NCI-H1436 treated with DMSO at 0.1 percent for 48 hours (cell line): ENCODE measurements around the gene TM4SF4.

Experiments used
- DNase-seq: peaks from one replicate; lab custom pipeline; 2025; lab: John Stamatoyannopoulos, UW

TM4SF4 gene

DNA sequence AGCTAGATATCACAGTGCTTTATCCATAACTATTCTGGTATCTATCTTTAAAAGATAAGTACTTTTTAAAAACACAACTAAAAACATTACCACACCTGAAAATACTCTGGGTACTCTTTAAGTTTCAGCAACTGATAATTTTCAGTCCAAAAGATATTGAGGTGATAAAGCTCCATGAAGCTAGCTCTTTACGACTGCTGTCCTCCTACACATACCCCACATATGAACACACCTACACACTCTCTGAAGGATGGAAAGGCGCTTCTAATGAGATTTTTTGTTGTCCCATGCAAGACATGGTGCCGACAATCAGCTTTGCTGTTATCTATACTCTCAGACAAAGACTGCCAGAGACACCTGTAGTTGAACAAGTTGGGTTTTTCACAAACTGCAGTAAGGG is 19.1 kb upstream of the TM4SF4 start:
- no peak for DNase-seq

GRCh38 chr3:149455989-149456388 is 18.5 kb upstream of the TM4SF4 start:
- no peak for DNase-seq

- no peak for DNase-seq
These were observed 14.9 kb upstream of the TM4SF4 start for GRCh38 chr3:149459491-149460059.

DNA sequence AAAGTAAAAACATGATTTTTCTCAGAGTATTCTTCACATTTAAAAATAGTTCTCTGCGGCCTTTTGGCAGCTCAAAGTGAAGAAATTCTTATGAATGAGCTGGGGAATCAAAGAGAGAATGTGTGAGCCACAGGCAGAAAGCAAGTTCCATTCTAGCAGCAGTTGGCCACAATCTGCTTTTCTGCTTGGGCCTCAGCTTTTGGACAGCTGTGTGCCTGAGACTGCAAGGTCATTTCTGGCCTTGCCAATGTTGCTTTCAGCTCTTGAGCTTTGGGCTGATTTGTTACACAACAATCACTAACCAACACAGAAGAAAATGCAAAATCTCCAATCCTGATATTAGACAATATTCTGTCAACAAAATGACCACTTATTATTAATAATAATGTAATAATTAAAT is 14.4 kb upstream of the TM4SF4 start:
- no peak for DNase-seq

DNA sequence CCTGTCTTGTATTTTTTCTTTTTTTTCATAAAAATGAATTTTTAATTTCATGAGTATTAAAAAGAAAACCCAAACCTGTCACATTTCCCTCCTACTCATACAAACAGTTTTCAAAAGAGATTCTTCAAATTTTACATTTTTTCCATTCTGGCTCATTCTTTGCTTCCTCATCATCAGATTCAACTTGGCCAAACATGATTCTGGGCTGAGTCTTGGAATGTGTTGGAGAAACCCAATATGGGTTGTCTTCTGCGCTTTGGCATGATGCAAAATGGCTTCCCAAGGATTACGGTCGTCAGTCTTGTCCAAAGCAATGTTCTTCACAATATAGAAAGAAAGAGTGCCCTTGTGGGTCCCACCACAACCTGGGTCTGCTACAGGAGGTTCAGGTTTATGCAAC is 12.4 kb upstream of the TM4SF4 start:
- no peak for DNase-seq

DNA sequence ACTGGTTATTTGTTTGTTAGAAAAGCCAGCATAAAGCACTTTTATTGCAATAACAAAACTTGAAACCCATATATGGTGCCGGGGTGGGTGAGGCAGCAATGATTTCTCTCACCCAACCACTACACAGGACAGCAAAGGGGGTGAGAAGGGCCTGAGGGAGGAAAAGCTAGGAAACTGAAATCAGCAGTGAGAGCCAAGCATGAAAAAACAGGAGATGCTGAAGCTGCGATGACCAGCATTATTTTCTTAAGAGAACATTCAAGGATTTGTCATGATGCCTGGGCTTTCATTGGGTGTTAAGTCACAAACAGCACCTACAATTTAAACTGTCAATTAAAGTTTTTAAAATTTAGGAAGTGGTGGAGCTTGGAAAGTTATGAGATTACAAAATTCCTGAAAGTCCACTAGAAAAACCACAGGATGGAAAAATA is 11.9 kb upstream of the TM4SF4 start:
- DNase-seq: no peak

DNA sequence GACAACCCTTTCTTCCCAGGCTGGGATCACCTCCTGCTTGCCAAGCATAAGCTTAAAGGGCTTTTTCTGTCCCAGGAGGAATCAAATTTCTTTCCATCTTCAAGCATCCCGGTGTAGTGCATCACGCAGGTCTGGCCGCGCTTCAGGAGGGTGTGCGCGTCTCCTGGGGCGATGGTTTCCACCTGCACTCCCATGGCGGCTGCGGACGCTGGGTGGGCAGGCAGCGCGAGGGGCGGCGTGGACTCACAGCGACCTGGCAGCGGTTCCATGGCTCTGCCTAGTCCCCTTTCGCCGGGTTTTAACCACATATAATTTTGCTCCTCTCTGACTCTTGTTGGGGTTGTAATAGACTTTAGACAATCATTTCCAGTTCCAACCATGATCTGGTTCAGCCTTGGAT is 10.6 kb upstream of the TM4SF4 start:
- no peak for DNase-seq

DNA sequence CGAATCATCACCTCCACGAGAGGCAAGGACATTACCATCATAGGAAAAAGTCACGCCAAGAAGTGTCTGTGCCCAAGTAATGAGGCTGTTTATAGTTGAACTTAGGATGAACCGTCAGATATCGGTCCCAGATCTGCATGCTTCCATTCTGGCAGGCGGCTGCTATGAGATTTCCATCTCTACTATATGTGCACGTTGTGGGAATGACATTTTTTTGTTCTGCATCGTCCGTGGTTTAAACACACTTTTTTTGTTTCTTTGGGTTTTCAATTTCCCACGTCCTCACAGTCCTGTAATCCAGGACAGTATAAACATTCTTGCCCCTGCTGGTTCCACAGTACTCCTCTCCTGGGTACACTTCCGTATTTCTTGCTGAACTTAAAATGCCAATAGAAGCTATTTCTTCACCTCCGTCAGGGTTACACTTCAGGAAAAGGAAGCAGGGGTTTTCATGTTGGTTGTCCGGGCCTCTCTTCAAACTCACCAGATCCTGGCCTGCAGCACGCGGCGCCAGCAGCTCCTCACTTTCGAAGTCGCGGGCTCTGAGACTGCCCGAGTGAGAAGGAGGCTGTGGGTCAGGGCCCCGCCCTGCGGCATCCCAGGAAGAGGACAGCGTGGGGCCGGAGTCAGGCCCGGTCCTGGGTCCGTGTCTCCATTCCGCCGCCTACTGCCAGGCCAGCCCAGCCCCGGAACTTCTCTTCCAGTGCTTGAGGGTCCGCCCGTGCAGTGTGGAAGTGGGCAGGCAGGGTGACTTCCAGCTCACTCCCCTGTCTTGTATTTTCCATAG is 9.8 kb upstream of the TM4SF4 start:
- no peak for DNase-seq

- DNase-seq: no peak
These were observed 9.1 kb upstream of the TM4SF4 start for GRCh38 chr3:149465351-149465883.

GRCh38 chr3:149466192-149466591 is 8.3 kb upstream of the TM4SF4 start:
- DNase-seq: no peak

DNA sequence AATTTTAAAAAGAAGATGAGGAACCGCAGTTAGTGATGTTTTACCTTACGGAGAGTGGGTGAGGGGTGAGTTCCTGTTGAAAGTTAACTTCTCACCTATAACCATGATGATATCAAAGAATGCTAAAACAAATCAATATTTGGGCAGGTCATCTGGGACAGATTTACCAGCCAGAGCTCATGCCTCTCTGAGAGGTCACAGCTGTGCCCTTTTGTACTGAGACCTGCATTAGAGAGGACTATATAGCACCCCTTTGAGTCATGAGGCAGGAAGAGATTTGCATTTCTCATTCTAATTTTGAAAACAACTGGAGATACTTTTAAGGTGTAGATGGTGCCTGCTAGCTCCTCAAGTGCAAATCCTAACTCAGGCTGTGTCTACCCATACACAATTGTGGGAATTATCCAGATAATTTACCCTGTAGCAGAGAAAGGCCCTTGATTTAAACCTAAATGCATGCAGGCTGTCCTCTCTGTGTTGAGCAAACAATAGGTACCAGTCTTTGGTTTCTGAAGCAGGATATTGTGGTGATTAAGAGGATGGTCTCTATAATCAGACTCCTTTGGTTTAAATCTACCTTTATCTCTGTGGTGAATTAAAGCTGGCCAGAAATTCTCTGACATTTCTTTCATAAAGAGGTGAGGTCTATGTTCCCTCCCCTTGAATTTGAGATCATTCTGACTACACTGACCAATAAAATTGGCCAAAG is 5.8 kb upstream of the TM4SF4 start:
- no peak for DNase-seq

DNA sequence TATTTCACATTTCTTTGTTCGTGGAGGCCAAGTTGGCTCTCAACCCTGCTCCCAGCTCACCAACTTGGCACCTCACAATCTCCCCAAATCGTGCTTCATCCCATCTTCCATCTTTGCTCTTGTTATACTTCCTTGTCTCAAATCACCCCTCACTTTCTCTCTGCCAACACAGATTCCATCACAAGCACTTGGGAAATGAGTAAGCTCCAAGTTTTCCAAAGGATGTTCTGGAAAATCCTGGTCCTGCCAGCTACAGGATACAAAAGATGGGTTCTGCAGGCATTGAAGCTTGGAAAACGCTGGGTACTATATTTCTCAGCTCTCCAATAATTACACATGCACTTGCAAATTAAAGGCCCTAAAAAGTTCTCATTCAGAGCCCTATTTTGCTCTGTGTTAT is 4.1 kb upstream of the TM4SF4 start:
- DNase-seq: no peak

DNA sequence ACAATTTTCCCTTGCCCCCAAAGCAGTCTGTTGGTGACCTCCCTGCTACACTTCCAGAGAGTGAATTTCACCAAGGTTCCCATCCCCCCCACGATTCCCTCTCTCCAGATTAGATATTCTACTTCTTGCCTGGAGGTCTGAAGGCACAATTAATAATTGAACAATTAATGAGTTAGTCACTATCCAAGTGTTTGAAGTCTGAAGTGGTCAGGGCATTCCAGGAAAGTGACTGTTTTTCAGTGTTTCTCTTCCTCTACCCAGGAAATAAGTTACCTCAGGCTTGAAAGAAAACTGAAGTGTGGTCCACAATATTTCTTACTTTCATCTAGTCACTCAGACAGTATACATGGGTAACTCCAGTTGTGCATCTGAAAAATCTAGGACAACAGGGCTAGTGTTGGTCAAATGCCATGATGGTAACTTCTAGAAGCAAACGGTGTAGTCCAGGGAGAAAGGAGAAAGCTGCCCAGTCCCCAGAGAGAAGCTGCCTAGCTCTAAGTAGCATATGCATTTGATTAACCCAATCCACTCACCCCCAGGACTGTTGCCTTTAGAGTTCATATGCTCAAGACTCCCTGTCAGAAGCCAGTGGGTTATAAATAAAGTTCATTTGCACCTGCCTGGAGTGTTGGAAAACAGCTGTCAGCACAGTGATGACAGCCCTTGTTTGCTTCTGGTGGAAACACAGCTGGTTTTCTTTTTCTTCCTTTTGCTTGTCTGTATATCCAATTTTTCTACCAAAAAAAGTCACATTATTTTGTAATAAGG is 2.3 kb upstream of the TM4SF4 start:
- DNase-seq: no peak

GRCh38 chr3:149473357-149474249 is 894 bp upstream of the TM4SF4 start:
- no peak for DNase-seq

- no peak for DNase-seq
These were observed 1.1 kb downstream of the TM4SF4 start for GRCh38 chr3:149475451-149476060.

GRCh38 chr3:149476225-149476624 is 1.7 kb downstream of the TM4SF4 start:
- no peak for DNase-seq

DNA sequence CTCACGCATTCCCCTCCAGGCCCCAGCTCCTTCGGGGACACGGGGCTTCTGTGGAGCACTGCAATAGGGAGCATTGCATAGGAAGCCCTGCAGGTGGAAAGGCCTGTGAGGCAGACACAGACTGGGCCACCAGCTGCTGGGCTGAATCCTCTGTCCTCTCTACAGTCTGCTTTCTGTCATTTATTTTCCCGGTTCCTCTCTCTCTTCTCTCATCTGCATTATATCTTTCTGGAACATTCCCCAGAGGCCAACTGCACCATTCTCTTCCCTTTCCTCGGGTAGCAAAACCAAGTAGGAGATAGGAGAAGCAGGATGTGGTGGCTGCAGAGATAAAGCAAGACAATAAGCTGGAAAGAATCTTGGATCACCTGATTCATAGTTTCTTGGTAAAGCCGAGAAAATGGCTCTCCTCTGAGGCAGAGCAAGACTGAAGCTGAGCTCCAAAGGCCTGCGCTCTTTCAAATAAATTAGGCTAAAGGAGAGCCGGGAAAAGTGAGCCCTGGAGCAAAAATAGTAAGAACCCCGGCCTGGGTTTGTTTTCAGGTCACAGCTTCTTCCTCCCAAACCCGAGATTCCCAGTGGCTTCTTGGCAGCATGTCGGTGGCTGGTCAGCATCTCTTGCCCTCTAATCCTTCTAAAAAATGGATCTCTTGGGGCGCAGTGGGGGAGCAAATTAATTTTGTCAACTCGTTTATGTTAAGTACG is 5.3 kb downstream of the TM4SF4 start:
- no peak for DNase-seq

DNA sequence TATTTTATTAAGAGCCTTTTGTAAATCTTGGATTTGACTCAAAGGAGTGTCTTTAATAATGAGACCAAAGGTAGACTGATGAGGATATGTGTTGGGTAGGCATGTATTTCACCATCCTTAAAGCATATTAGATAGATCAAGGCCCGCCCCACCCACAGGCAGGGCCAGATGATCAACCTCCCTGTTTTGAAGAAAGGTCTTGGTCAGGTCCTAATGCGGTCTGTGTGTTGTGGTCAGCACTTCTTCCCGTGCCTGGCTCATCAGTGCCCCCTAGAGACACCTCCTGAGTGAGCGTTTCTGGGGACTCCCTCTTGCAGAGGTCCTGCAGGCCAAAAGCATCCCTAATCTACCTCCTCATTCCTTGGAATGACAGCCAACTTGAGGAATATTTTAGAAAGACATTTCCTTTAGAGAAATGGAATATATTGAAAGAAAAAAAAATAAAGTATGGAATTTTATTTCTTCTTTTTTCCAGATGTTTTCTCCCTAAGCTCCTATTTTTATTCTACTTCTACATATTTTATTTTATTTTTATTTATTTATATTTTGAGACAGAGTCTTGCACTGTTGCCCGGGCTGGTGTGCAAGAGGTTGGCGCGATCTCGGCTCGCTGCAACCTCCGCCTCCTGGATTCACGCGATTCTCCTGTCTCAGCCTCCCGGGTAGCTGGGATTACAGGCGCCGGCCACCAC is 6.0 kb downstream of the TM4SF4 start:
- no peak for DNase-seq

DNA sequence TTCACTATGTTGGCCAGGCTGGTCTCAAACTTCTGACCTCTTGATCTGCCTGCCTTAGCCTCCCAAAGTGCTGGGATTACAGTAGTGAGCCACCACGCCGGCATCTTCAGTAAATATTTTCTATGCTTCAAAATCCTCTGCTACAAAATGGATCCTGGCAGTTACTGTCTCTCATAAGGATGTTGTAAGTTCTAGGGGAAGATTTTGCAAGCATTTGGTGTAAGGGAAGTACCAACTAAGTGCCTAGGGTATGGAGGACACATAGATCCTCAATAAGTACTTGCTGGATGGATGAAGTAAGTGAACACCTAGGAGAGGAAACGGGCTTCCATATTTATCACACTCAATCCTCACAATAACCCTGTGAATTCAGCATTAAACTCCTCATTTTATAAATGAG is 6.6 kb downstream of the TM4SF4 start:
- DNase-seq: no peak

DNA sequence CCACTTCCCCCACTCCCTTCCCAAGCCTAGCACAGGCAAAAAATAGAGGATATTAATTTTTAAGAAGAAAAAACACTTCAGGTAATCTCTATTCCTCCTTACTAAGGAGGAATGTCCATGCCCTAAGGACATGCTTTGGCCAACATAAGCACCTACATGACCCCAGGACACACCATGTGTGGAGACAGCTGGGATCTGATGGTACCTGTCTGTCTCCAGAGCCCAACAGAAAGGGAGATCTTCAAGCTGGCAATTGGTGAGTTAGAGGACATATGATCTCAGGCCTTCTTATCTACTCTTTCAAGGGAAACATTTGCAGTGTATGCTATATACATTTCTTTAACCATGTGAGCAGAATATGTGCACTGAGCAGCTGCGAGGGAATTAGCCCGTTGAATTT is 7.0 kb downstream of the TM4SF4 start:
- no peak for DNase-seq
